SK-N-SH treated with all-trans-retinoic acid at 6 μM for 48 hours (cell line): ENCODE data around the gene CD46.

ENCODE experiments used
- ATAC-seq: fragments of 200-7000 bp; cut with Tn5 transposase; 3 replicates; pipeline ENCODE4 v1.9.1; 2020; ENCODE audit warnings: mild to moderate bottlenecking, moderate library complexity
- ARNTL ChIP-seq: fragments of 450-650 bp; formaldehyde crosslinking; IDR thresholded peaks from 2 replicates; pipeline ENCODE4 v1.5.0; 2020; ENCODE audit warnings: low read depth, mild to moderate bottlenecking, moderate library complexity, borderline replicate concordance
- ESRRG ChIP-seq: fragments of 250-450 bp; sonication (Bioruptor Pico); IDR thresholded peaks from 2 replicates; pipeline ENCODE4 v1.6.1; 2021; ENCODE audit warnings: mild to moderate bottlenecking
- GLIS3 ChIP-seq: fragments of 250-450 bp; sonication (Bioruptor Pico); IDR thresholded peaks from 2 replicates; pipeline ENCODE4 v1.5.0; 2020; ENCODE audit warnings: mild to moderate bottlenecking, moderate library complexity
- OSR1 ChIP-seq: fragments of 250-450 bp; sonication (Bioruptor Pico); IDR thresholded peaks from 2 replicates; pipeline ENCODE4 v1.8.0; 2022; ENCODE audit warnings: moderate library complexity, mild to moderate bottlenecking, inconsistent platforms
- PPARA ChIP-seq: fragments of 250-450 bp; sonication (Bioruptor Pico); IDR thresholded peaks from 2 replicates; pipeline ENCODE4 v1.5.0; 2020; ENCODE audit warnings: mild to moderate bottlenecking, borderline replicate concordance
- RARB ChIP-seq: fragments of 250-450 bp; sonication (Bioruptor Pico); IDR thresholded peaks from 2 replicates; pipeline ENCODE4 v1.8.0; 2021; ENCODE audit warnings: mild to moderate bottlenecking, moderate library complexity
- SNAI2 ChIP-seq: fragments of 250-450 bp; sonication (Bioruptor Pico); IDR thresholded peaks from 2 replicates; pipeline ENCODE4 v1.5.0; 2020; ENCODE audit warnings: mild to moderate bottlenecking, moderate library complexity
- TOX ChIP-seq: fragments of 250-450 bp; sonication (Bioruptor Pico); IDR thresholded peaks from 2 replicates; pipeline ENCODE4 v1.8.0; 2021; ENCODE audit warnings: mild to moderate bottlenecking, moderate library complexity, borderline replicate concordance
- TSHZ2 ChIP-seq: fragments of 250-450 bp; sonication (Bioruptor Pico); IDR thresholded peaks from 2 replicates; pipeline ENCODE4 v1.5.0; 2020; ENCODE audit warnings: mild to moderate bottlenecking, moderate library complexity
- ZC3H10 ChIP-seq: fragments of 250-450 bp; sonication (Bioruptor Pico); IDR thresholded peaks from 2 replicates; pipeline ENCODE4 v1.5.1; 2021; ENCODE audit warnings: mild to moderate bottlenecking, moderate library complexity
- ZFP30 ChIP-seq: fragments of 450-650 bp; formaldehyde crosslinking; IDR thresholded peaks from 2 replicates; pipeline ENCODE4 v1.5.0; 2022; ENCODE audit warnings: mild to moderate bottlenecking, moderate library complexity
- ZNF565 ChIP-seq: fragments of 450-650 bp; formaldehyde crosslinking; conservative IDR thresholded peaks from 2 replicates; pipeline ENCODE4 v1.5.0; 2020; ENCODE audit warnings: low read depth, mild to moderate bottlenecking, moderate library complexity
- ZNF70 ChIP-seq: fragments of 450-650 bp; formaldehyde crosslinking; IDR thresholded peaks from 2 replicates; pipeline ENCODE4 v1.5.0; 2020; ENCODE audit warnings: mild to moderate bottlenecking, moderate library complexity
- TF ChIP-seq, protein P1 (sequence below): fragments of 250-450 bp; sonication (Bioruptor Pico); IDR thresholded peaks from 2 replicates; pipeline ENCODE4 v1.5.1; 2020; ENCODE audit warnings: low read depth, mild to moderate bottlenecking, moderate library complexity
- TF ChIP-seq, protein P2 (sequence below): fragments of 250-450 bp; sonication (Bioruptor Pico); IDR thresholded peaks from 2 replicates; pipeline ENCODE4 v1.5.1; 2021; ENCODE audit warnings: mild to moderate bottlenecking, moderate library complexity
- TF ChIP-seq, protein P3 (sequence below): fragments of 250-450 bp; sonication (Bioruptor Pico); IDR thresholded peaks from 2 replicates; pipeline ENCODE4 v1.8.0; 2020; ENCODE audit warnings: mild to moderate bottlenecking, moderate library complexity, borderline replicate concordance

The CD46 gene

GRCh38 chr1:207810173-207810572 is 58.3 kb downstream of the CD46 start (continued):
- no peak for TF ChIP-seq PPARA (CRISPR knock-in tag)

DNA sequence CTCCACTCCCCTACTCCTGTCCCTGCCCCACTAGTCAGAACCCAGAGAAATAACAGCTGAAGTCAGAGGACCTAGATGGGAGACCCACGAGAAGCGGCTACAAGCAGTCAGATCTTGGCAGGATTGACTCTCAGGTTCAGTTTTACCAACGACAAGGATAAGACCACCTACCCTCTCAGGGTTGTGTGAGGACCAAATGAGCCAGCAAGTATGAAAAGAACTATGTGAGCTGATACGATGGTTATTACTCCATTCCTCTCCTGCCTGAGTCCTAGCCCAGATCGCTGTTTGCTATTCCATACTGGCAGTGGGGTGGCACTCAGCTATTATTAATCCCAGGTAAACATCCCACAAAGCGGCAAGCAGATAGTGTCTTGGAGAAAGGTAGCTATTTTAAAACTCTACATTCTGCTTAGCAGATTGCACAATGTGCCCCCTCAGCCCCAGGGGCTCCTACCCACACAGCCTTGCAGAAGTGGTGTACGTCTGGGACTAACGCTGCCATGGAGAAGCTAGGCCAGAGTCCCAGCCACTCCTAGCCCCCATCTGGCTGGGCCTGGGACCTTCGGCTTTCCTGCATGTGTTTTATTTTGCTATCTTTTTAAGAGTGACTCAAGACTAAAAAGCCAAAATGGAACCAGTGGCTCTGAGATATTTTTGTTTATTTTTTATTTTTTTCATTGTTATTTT is 58.9 kb downstream of the CD46 start:
- no peak for ATAC-seq
- TF ChIP-seq SNAI2 (CRISPR knock-in tag): no peak
- TF ChIP-seq, protein P1, sequence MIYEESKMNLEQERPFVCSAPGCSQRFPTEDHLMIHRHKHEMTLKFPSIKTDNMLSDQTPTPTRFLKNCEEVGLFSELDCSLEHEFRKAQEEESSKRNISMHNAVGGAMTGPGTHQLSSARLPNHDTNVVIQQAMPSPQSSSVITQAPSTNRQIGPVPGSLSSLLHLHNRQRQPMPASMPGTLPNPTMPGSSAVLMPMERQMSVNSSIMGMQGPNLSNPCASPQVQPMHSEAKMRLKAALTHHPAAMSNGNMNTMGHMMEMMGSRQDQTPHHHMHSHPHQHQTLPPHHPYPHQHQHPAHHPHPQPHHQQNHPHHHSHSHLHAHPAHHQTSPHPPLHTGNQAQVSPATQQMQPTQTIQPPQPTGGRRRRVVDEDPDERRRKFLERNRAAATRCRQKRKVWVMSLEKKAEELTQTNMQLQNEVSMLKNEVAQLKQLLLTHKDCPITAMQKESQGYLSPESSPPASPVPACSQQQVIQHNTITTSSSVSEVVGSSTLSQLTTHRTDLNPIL (CRISPR knock-in tag): no peak
- no peak for TF ChIP-seq ESRRG
- TF ChIP-seq RARB (CRISPR knock-in tag): no peak
- no peak for TF ChIP-seq ZC3H10 (CRISPR knock-in tag)

DNA sequence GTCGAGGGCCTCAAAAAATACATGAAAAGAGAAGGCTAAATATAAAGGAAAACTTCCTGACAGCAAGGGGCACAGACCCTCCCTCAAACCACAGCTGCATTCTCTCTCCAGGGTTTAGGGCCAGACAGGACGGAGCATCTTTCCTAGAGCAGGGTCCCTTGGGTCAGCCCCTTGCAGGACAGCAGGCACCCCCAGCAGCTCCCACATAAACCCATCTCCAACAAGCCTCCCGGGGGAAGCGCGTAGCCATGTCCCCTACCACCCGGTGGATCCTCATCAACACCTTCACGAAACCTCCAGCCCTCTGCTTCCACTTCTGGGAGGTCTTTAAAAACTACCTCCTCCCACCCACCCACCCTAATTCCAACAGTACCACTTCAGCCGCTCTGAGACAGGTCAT is 59.5 kb downstream of the CD46 start:
- TF ChIP-seq ESRRG (no peak), ZNF70 (CRISPR knock-in tag) (no peak), ZNF565 (CRISPR knock-in tag) (no peak), RARB (CRISPR knock-in tag) (no peak), ARNTL (CRISPR knock-in tag) (no peak), TOX (CRISPR knock-in tag) (no peak), GLIS3 (CRISPR knock-in tag) (no peak)
- ATAC-seq: no peak

- ATAC-seq: peak; percentile 80
- TF ChIP-seq ZFP30 (CRISPR knock-in tag): no peak
- TF ChIP-seq OSR1: no peak
- no peak for TF ChIP-seq RARB (CRISPR knock-in tag)
- TF ChIP-seq GLIS3 (CRISPR knock-in tag): no peak
- TF ChIP-seq PPARA (CRISPR knock-in tag): no peak
- TF ChIP-seq ARNTL (CRISPR knock-in tag): no peak
- TF ChIP-seq TSHZ2 (CRISPR knock-in tag): no peak
- TF ChIP-seq ZNF70 (CRISPR knock-in tag): no peak
- TF ChIP-seq, protein P2, sequence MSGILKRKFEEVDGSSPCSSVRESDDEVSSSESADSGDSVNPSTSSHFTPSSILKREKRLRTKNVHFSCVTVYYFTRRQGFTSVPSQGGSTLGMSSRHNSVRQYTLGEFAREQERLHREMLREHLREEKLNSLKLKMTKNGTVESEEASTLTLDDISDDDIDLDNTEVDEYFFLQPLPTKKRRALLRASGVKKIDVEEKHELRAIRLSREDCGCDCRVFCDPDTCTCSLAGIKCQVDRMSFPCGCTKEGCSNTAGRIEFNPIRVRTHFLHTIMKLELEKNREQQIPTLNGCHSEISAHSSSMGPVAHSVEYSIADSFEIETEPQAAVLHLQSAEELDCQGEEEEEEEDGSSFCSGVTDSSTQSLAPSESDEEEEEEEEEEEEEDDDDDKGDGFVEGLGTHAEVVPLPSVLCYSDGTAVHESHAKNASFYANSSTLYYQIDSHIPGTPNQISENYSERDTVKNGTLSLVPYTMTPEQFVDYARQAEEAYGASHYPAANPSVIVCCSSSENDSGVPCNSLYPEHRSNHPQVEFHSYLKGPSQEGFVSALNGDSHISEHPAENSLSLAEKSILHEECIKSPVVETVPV: no peak
- no peak for TF ChIP-seq ZNF565 (CRISPR knock-in tag)
- TF ChIP-seq ESRRG: no peak
- TF ChIP-seq, protein P3, sequence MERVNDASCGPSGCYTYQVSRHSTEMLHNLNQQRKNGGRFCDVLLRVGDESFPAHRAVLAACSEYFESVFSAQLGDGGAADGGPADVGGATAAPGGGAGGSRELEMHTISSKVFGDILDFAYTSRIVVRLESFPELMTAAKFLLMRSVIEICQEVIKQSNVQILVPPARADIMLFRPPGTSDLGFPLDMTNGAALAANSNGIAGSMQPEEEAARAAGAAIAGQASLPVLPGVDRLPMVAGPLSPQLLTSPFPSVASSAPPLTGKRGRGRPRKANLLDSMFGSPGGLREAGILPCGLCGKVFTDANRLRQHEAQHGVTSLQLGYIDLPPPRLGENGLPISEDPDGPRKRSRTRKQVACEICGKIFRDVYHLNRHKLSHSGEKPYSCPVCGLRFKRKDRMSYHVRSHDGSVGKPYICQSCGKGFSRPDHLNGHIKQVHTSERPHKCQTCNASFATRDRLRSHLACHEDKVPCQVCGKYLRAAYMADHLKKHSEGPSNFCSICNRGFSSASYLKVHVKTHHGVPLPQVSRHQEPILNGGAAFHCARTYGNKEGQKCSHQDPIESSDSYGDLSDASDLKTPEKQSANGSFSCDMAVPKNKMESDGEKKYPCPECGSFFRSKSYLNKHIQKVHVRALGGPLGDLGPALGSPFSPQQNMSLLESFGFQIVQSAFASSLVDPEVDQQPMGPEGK: no peak
Observed at GRCh38 chr1:207811920-207812720, 60.3 kb downstream of the CD46 start.
